Breast epithelium (tissue), 3 donors: ENCODE measurements around the gene ZNF587.

Experiments used
- CTCF ChIP-seq, 3 donors: fragments of 450-650 bp; IDR thresholded peaks; one replicate each; pipeline ENCODE4 v1.5.1; 2016 to 2017; ENCODE audit warnings: antibody characterized with exemption in 3 of 3, mild to moderate bottlenecking in 3 of 3, moderate library complexity in 3 of 3
- POLR2AphosphoS5 ChIP-seq, 3 donors: sonication (generic); formaldehyde crosslinking; IDR thresholded peaks; one replicate each; pipeline ENCODE4 v1.6.1; 2017; ENCODE audit warnings: antibody characterized with exemption in 3 of 3

GRCh38 chr19:57816652-57817051 is 33.0 kb upstream of the ZNF587 start:
- TF ChIP-seq CTCF (IDR thresholded peaks at IDR 0.05) (no peak), POLR2AphosphoS5 (IDR thresholded peaks at IDR 0.05) (no peak)
